GM23338 (cell line): ENCODE data around the gene IGF1R. TPM values are rescaled to one million over a fixed set of nuclear protein-coding genes. Genes with fewer than 3 reads are reported as not detected.

Source experiments
- ATAC-seq: fragments of 200-7000 bp; cut with Tn5 transposase; 3 replicates; pipeline ENCODE4 v1.9.1; 2020
- DNase-seq: peaks from one replicate; pipeline ENCODE4 v3.0.0-alpha.2; 2015; ENCODE audit warnings: low spot score
- H2AFZ ChIP-seq: fragments of 200-600 bp; sonication (generic); 2 replicates; pipeline ENCODE4 v1.8.0; 2016; ENCODE audit warnings: antibody characterized with exemption, mild to moderate bottlenecking, moderate library complexity
- H3F3A ChIP-seq: fragments of 200-600 bp; sonication (generic); replicated peaks from 2 replicates; pipeline ENCODE4 v1.8.0; 2017; ENCODE audit warnings: antibody characterized with exemption, mixed run types, low read depth
- H3K27ac ChIP-seq: fragments of 200-600 bp; sonication (generic); 2 replicates; pipeline ENCODE4 v1.6.1; 2016; ENCODE audit warnings: low read depth
- H3K27me3 ChIP-seq: fragments of 200-600 bp; sonication (generic); 2 replicates; pipeline ENCODE4 v1.8.0; 2016; ENCODE audit warnings: mild to moderate bottlenecking, mixed run types, moderate library complexity; ENCODE audit not compliant: insufficient read depth
- H3K36me3 ChIP-seq: fragments of 200-600 bp; sonication (generic); 2 replicates; pipeline ENCODE4 v1.8.0; 2016; ENCODE audit warnings: mild to moderate bottlenecking; ENCODE audit not compliant: insufficient read depth
- H3K4me1 ChIP-seq: fragments of 200-600 bp; sonication (generic); 2 replicates; pipeline ENCODE4 v1.8.0; 2016; ENCODE audit warnings: mild to moderate bottlenecking, moderate library complexity; ENCODE audit not compliant: insufficient read depth
- H3K4me2 ChIP-seq: fragments of 200-600 bp; sonication (generic); 2 replicates; pipeline ENCODE4 v1.7.1; 2017; ENCODE audit warnings: mixed run types
- H3K4me3 ChIP-seq: fragments of 200-600 bp; sonication (generic); 2 replicates; pipeline ENCODE4 v1.6.1; 2016; ENCODE audit warnings: mixed run types
- H3K79me2 ChIP-seq: fragments of 200-600 bp; sonication (generic); replicated peaks from 2 replicates; pipeline ENCODE4 v1.8.0; 2017; ENCODE audit warnings: mild to moderate bottlenecking; ENCODE audit not compliant: insufficient read depth
- H3K9me2 ChIP-seq: fragments of 200-600 bp; sonication (generic); 2 replicates; pipeline ENCODE4 v1.8.0; 2017; ENCODE audit not compliant: insufficient read depth
- H4K20me1 ChIP-seq: fragments of 200-600 bp; sonication (generic); replicated peaks from 2 replicates; pipeline ENCODE4 v1.8.0; 2017; ENCODE audit warnings: mild to moderate bottlenecking; ENCODE audit not compliant: insufficient read depth
- H3K27ac Mint-ChIP-seq: 2 replicates; pipeline ENCODE4 v1.8.0; 2020; ENCODE audit warnings: inconsistent platforms, mild to moderate bottlenecking, moderate library complexity, mixed read lengths
- H3K27me3 Mint-ChIP-seq: 3 replicates; pipeline ENCODE4 v1.8.0; 2022; ENCODE audit warnings: low read depth, mild to moderate bottlenecking, moderate library complexity, mixed read lengths, inconsistent platforms; ENCODE audit not compliant: insufficient read depth, poor library complexity
- H3K36me3 Mint-ChIP-seq: 3 replicates; pipeline ENCODE4 v1.8.0; 2021; ENCODE audit warnings: low read depth, mild to moderate bottlenecking, inconsistent platforms, moderate library complexity, mixed read lengths
- H3K4me1 Mint-ChIP-seq: 3 replicates; pipeline ENCODE4 v1.8.0; 2020; ENCODE audit warnings: mild to moderate bottlenecking, inconsistent platforms, mixed read lengths
- H3K4me3 Mint-ChIP-seq: 3 replicates; pipeline ENCODE4 v1.8.0; 2021; ENCODE audit warnings: moderate library complexity, mild to moderate bottlenecking, inconsistent platforms, mixed read lengths
- H3K9me3 Mint-ChIP-seq: 3 replicates; pipeline ENCODE4 v1.8.0; 2020; ENCODE audit warnings: moderate library complexity, mild to moderate bottlenecking, inconsistent platforms, mixed read lengths
- CREB1 ChIP-seq: fragments of 250-450 bp; sonication (Bioruptor Pico); IDR thresholded peaks from 2 replicates; pipeline ENCODE4 v1.5.0; 2020; ENCODE audit warnings: low read depth, mild to moderate bottlenecking, moderate library complexity
- ETS1 ChIP-seq: IDR thresholded peaks from 2 replicates; pipeline ENCODE4 v1.6.1; 2016; ENCODE audit warnings: antibody characterized with exemption
- EZH2 ChIP-seq: fragments of 200-600 bp; sonication (generic); IDR thresholded peaks from one replicate; pipeline ENCODE4 v1.8.0; 2017; ENCODE audit warnings: antibody characterized with exemption, mild to moderate bottlenecking, low read depth; ENCODE audit not compliant: unreplicated experiment
- EZH2phosphoT487 ChIP-seq: fragments of 200-600 bp; sonication (generic); IDR thresholded peaks from one replicate; pipeline ENCODE4 v1.8.1; 2018; ENCODE audit warnings: antibody characterized with exemption; ENCODE audit not compliant: unreplicated experiment
- NANOG ChIP-seq: IDR thresholded peaks from 2 replicates; pipeline ENCODE4 v1.6.1; 2016; ENCODE audit warnings: antibody characterized with exemption, borderline replicate concordance
- POLR2AphosphoS5 ChIP-seq: IDR thresholded peaks from 2 replicates; pipeline ENCODE4 v1.6.1; 2016; ENCODE audit warnings: antibody characterized with exemption, low read depth
- STAT1 ChIP-seq: IDR thresholded peaks from one replicate; pipeline ENCODE4 v1.6.1; 2016; ENCODE audit warnings: antibody characterized with exemption; ENCODE audit not compliant: unreplicated experiment
- ZNF114 ChIP-seq: fragments of 250-450 bp; sonication (Bioruptor Pico); IDR thresholded peaks from 2 replicates; pipeline ENCODE4 v1.5.0; 2020; ENCODE audit warnings: mild to moderate bottlenecking, moderate library complexity
- ZNF331 ChIP-seq: fragments of 250-450 bp; sonication (Bioruptor Pico); IDR thresholded peaks from 2 replicates; pipeline ENCODE4 v1.5.0; 2020; ENCODE audit warnings: low read depth, mild to moderate bottlenecking, moderate library complexity
- ZNF462 ChIP-seq: fragments of 250-450 bp; sonication (Bioruptor Pico); IDR thresholded peaks from 2 replicates; pipeline ENCODE4 v1.5.0; 2020; ENCODE audit warnings: mild to moderate bottlenecking, moderate library complexity
- polyA plus RNA-seq: library from polyadenylated mRNA; unstranded; fragments of >200 nt; fragmentation: Nextera tagmentation; extraction: Ambion mirVana; gene quantifications from 2 replicates; pipeline ENCODE4 v1.2.1, GENCODE V29; 2016
- total RNA-seq: library from RNA; depleted of rRNA; stranded (reverse); fragments of >200 nt; shearing (Covaris generic); gene quantifications from 2 replicates; pipeline ENCODE4 v1.2.3, GENCODE V29; 2014

IGF1R gene
- total and polyA plus RNA-seq, 2 experiments from 2014 or later: 20.4 to 92.2 TPM

GRCh38 chr15:98835876-98836275, 187.5 kb downstream of the IGF1R start:
- peaks cover 20% of the 10 kb centered on the region for H3K36me3 Mint-ChIP-seq
- DNase-seq (no peak), ATAC-seq (no peak)
- peaks cover 30% of the 10 kb centered on the region for H3K4me1 Mint-ChIP-seq
- Histone ChIP-seq H3K4me2 (no peak overlapping the region), H3K9me2 (no peaks in the 10 kb centered on the region; the same call in 1 of the 2 replicates), H3K79me2 (peaks cover 97% of the 10 kb centered on the region), H4K20me1 (peaks cover 60% of the 10 kb centered on the region), H2AFZ (no peak overlapping the region), H3K27me3 (no peaks in the 10 kb centered on the region), H3K27ac (0 out of 2 replicates have a peak overlapping the region, but pooled peaks have one; percentile 19), H3F3A (no peaks in the 10 kb centered on the region), H3K36me3 (no peaks in the 10 kb centered on the region), H3K4me3 (no peak overlapping the region), H3K4me1 (peaks cover 18% of the 10 kb centered on the region)
- TF ChIP-seq STAT1 (no peak), ZNF114 (CRISPR knock-in tag) (no peak), CREB1 (CRISPR knock-in tag) (no peak), ETS1 (no peak)
- peaks cover 6% of the 10 kb centered on the region for H3K27me3 Mint-ChIP-seq
- peaks cover 13% of the 10 kb centered on the region for H3K9me3 Mint-ChIP-seq
- H3K27ac Mint-ChIP-seq: no peak overlapping the region
- no peak overlapping the region for H3K4me3 Mint-ChIP-seq

- H3K79me2 ChIP-seq: peaks cover 97% of the 10 kb centered on the region
- no peak for ATAC-seq
- TF ChIP-seq ZNF331 (CRISPR knock-in tag) (no peak), ZNF462 (CRISPR knock-in tag) (no peak), ZNF114 (CRISPR knock-in tag) (no peak), POLR2AphosphoS5 (no peak), NANOG (no peak), EZH2phosphoT487 (no peak), EZH2 (no peak), STAT1 (no peak), ETS1 (no peak)
These were observed 190.3 kb downstream of the IGF1R start for GRCh38 chr15:98838387-98839259.

More at GRCh38 chr15:98838387-98839259, 190.3 kb downstream of the IGF1R start:
- H3K9me3 Mint-ChIP-seq: no peaks in the 10 kb centered on the region
- H3K27me3 ChIP-seq: no peaks in the 10 kb centered on the region
- H2AFZ ChIP-seq: no peak overlapping the region
- peaks cover 3% of the 10 kb centered on the region; the same call in 1 of the 3 replicates for H3K36me3 Mint-ChIP-seq
- peaks cover 25% of the 10 kb centered on the region for H3K4me1 ChIP-seq
- no peak for DNase-seq
- H3K9me2 ChIP-seq: no peaks in the 10 kb centered on the region
- H3K27me3 Mint-ChIP-seq: peaks cover 5% of the 10 kb centered on the region
- H4K20me1 ChIP-seq: peaks cover 68% of the 10 kb centered on the region
- no peaks in the 10 kb centered on the region for H3F3A ChIP-seq
- no peaks in the 10 kb centered on the region for H3K36me3 ChIP-seq
- no peak overlapping the region for H3K27ac ChIP-seq
- no peak overlapping the region for H3K4me3 ChIP-seq
- H3K4me3 Mint-ChIP-seq: no peak overlapping the region
- peaks cover 38% of the 10 kb centered on the region for H3K4me1 Mint-ChIP-seq
- H3K4me2 ChIP-seq: no peak overlapping the region
- no peak overlapping the region for H3K27ac Mint-ChIP-seq
